CD4-positive, alpha-beta T cell (primary cell): Measurements from ENCODE around the gene PSMB9. TPM values are rescaled to one million over a fixed set of nuclear protein-coding genes. Genes with fewer than 3 reads are reported as not detected.
A peak's percentile ranks its signal among the peaks of the same experiment; 100 is the strongest.

Source experiments
- ATAC-seq: fragments of 200-7000 bp; cut with Tn5 transposase; one replicate; pipeline ENCODE4 v1.10.0; 2022; ENCODE audit warnings: mild to moderate bottlenecking; ENCODE audit not compliant: poor library complexity
- CTCF ChIA-PET: fragments of 350-600 bp; sonication (Branson Sonifier 250); formaldehyde crosslinking; loops from one replicate; lab custom pipeline; 2021; ENCODE audit warnings: antibody characterized with exemption, inconsistent platforms; lab: Charles Lee
- POLR2A ChIA-PET: fragments of 350-600 bp; sonication (Branson Sonifier 250); formaldehyde crosslinking; loops from one replicate; lab custom pipeline; 2021; ENCODE audit warnings: antibody characterized with exemption, inconsistent platforms; lab: Charles Lee
- DNase-seq, 14 experiments: peaks; one replicate each; pipeline ENCODE4 v3.0.0-alpha.2; 2013 to 2020; ENCODE audit warnings: mixed read lengths in 2 of 14
- H3K27ac ChIP-seq, 2 donors: one replicate each; pipeline versions ENCODE4 v1.5.1 to v1.7.0; 2013; ENCODE audit warnings: low read length in 2 of 2, low read depth in 1 of 2, mild to moderate bottlenecking in 1 of 2
- H3K27me3 ChIP-seq, 2 experiments: 1 replicate in 1 of 2; 2 replicates in 1 of 2; pipeline versions ENCODE4 v1.6.1 to v1.7.0; 2013; ENCODE audit warnings: low read length in 2 of 2, control low read depth in 1 of 2, mild to moderate bottlenecking in 1 of 2, moderate library complexity in 1 of 2; ENCODE audit not compliant: insufficient read depth in 2 of 2, control insufficient read depth in 1 of 2
- H3K36me3 ChIP-seq: one replicate; pipeline ENCODE4 v1.6.1; 2013; ENCODE audit warnings: low read length, control low read depth; ENCODE audit not compliant: insufficient read depth
- H3K4me1 ChIP-seq: one replicate; pipeline ENCODE4 v1.6.1; 2013; ENCODE audit warnings: low read length, control low read depth; ENCODE audit not compliant: insufficient read depth
- H3K4me3 ChIP-seq: one replicate; pipeline ENCODE4 v1.5.1; 2013; ENCODE audit warnings: mild to moderate bottlenecking, low read length, moderate library complexity
- H3K9me3 ChIP-seq, 2 experiments: 1 replicate in 1 of 2; 2 replicates in 1 of 2; pipeline versions ENCODE4 v1.6.1 to v1.7.0; 2013; ENCODE audit warnings: low read length in 2 of 2, mild to moderate bottlenecking in 2 of 2, control low read depth in 1 of 2, moderate library complexity in 1 of 2; ENCODE audit not compliant: control insufficient read depth in 1 of 2, insufficient read depth in 1 of 2
- H3K27ac Mint-ChIP-seq: one replicate; pipeline ENCODE4 v1.8.0; 2020; ENCODE audit warnings: mixed read lengths
- H3K27me3 Mint-ChIP-seq: one replicate; pipeline ENCODE4 v1.8.0; 2021; ENCODE audit warnings: mixed read lengths
- H3K36me3 Mint-ChIP-seq: one replicate; pipeline ENCODE4 v1.8.0; 2021; ENCODE audit warnings: low read depth, mixed read lengths
- H3K4me1 Mint-ChIP-seq: one replicate; pipeline ENCODE4 v1.8.0; 2021; ENCODE audit warnings: low read depth, mixed read lengths
- H3K4me3 Mint-ChIP-seq: one replicate; pipeline ENCODE4 v1.8.0; 2020; ENCODE audit warnings: mild to moderate bottlenecking, mixed read lengths
- H3K9me3 Mint-ChIP-seq: one replicate; pipeline ENCODE4 v1.8.0; 2020; ENCODE audit warnings: mixed read lengths
- intact Hi-C, 2 experiments: fragments of 100-400 bp; cut with DNase I in 1 of 2; cut with micrococcal nuclease in 1 of 2; formaldehyde crosslinking; loops; one replicate each; pipeline versions ENCODE4 v1.15.1 to v1.9.0; 2023 to 2025; cut with DNase I, micrococcal nuclease
- total RNA-seq, 174 experiments: library from RNA in 2 of 174; stranded (reverse) in 2 of 174; gene quantifications; one replicate each; pipeline ENCODE4 v1.2.3 and lab custom pipeline; 2021 to 2026
- TF ChIP-seq, protein P1 (sequence below): fragments of 200-600 bp; IDR thresholded peaks from one replicate; pipeline ENCODE4 v1.8.0; 2022; ENCODE audit warnings: antibody characterized with exemption, mild to moderate bottlenecking

Gene PSMB9
- total RNA-seq, 2 experiments from 2014 or later = 37.2 to 38.4 TPM

DNA sequence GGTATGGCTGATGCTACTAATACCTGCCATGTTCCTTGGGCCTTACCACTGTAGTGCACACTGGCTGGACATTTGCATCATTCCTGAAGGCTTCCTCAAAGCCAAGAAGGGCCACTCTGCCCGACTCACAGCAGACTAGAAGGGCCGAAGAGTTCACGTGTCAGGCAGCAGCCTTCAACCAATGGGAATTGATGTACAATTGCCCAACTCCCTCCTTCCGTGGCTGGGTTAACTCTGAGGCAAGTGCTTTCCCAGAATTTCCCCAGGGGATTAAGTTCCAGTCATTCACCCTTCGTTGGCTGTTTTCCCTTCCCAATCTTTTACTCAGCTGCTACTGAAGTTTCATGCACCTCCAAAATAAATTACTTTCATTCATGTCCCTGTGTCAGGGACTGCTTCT, 29.8 kb downstream of the PSMB9 start:
- H3K9me3 Mint-ChIP-seq = no peaks in the 10 kb centered on the region
- DNase-seq (no peak), ATAC-seq (no peak)
- H3K27me3 Mint-ChIP-seq = no peaks in the 10 kb centered on the region
- H3K36me3 Mint-ChIP-seq = peaks cover 8% of the 10 kb centered on the region
- H3K4me1 Mint-ChIP-seq = no peaks in the 10 kb centered on the region
- H3K27ac Mint-ChIP-seq = no peak overlapping the region
- no peak overlapping the region for H3K4me3 Mint-ChIP-seq
- ChIA-PET POLR2A (interaction anchor here (1.0 to 1.3 kb wide), 2 partner anchors 90 to 101 kb away, joined by 3 read pairs; no protein-coding TSS in a partner anchor), CTCF (no interaction called here)
- no peaks in the 10 kb centered on the region for H3K4me1 ChIP-seq
- intact Hi-C loops = loop anchor here in 1 of 2 experiments (2.0 kb wide), 1 partner anchor 69 kb away; the partner anchor contains the start of gene HLA-DMA
- peaks cover 5% of the 10 kb centered on the region for H3K36me3 ChIP-seq
- no peak overlapping the region for H3K27ac ChIP-seq
- no peak overlapping the region for H3K4me3 ChIP-seq
- no peaks in the 10 kb centered on the region for H3K27me3 ChIP-seq
- TF ChIP-seq, protein P1, sequence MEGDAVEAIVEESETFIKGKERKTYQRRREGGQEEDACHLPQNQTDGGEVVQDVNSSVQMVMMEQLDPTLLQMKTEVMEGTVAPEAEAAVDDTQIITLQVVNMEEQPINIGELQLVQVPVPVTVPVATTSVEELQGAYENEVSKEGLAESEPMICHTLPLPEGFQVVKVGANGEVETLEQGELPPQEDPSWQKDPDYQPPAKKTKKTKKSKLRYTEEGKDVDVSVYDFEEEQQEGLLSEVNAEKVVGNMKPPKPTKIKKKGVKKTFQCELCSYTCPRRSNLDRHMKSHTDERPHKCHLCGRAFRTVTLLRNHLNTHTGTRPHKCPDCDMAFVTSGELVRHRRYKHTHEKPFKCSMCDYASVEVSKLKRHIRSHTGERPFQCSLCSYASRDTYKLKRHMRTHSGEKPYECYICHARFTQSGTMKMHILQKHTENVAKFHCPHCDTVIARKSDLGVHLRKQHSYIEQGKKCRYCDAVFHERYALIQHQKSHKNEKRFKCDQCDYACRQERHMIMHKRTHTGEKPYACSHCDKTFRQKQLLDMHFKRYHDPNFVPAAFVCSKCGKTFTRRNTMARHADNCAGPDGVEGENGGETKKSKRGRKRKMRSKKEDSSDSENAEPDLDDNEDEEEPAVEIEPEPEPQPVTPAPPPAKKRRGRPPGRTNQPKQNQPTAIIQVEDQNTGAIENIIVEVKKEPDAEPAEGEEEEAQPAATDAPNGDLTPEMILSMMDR = no peak
- H3K9me3 ChIP-seq = no peaks in the 10 kb centered on the region

DNA sequence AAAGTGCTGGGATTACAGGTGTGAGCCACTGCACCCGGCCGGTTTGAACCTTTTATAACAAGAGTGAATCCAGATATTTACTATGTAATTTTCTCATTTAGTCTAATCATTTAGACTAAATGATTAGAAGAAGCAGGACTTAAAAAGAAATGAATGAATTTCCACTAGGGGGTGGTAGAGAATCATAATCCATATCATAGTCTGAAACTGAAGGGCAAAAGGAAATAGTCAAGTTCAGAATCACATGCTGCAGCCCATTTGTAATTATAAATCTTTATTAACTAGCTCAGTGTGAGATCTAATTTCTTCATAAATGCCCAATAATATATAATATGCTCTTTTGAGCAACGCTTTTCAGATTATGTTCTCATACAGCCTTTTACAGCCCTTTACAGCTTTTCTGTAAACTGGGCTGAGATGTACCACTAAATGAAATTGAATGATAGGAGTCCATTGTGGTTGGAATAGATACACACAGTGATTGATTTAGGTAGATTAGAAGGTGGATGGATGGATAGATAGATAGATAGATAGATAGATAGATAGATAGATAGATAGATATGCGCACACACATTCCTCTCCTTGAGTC, 31.8 kb downstream of the PSMB9 start:
- Histone ChIP-seq H3K27me3 (no peaks in the 10 kb centered on the region), H3K36me3 (no peaks in the 10 kb centered on the region), H3K9me3 (no peaks in the 10 kb centered on the region), H3K27ac (no peak overlapping the region), H3K4me3 (no peak overlapping the region), H3K4me1 (no peaks in the 10 kb centered on the region)
- no peaks in the 10 kb centered on the region for H3K4me1 Mint-ChIP-seq
- ChIA-PET POLR2A (interaction anchor here (1.0 to 2.3 kb wide), 8 partner anchors 15 to 98 kb away, joined by 3 to 15 read pairs (median 5); partner anchors contain the start of gene BRD2), CTCF (interaction anchor here (0.6 to 2.1 kb wide), 14 partner anchors 9 to 103 kb away, joined by 3 to 16 read pairs (median 4); partner anchors contain the start of genes HLA-DMA and TAP2)
- no peaks in the 10 kb centered on the region for H3K27me3 Mint-ChIP-seq
- no peak overlapping the region for H3K4me3 Mint-ChIP-seq
- ATAC-seq (peak; percentile 65), DNase-seq (peak in 3 of 14 experiments; percentile 83 to 85 (median 83))
- no peaks in the 10 kb centered on the region for H3K9me3 Mint-ChIP-seq
- H3K36me3 Mint-ChIP-seq = no peaks in the 10 kb centered on the region
- intact Hi-C loops = loop anchor here (1.0 to 5.0 kb wide), 8 partner anchors 47 to 363 kb away; partner anchors contain the start of gene HLA-DMA (in 1 of the 2)
- H3K27ac Mint-ChIP-seq = no peak overlapping the region
- TF ChIP-seq, protein P1 = peak; percentile 73

DNA sequence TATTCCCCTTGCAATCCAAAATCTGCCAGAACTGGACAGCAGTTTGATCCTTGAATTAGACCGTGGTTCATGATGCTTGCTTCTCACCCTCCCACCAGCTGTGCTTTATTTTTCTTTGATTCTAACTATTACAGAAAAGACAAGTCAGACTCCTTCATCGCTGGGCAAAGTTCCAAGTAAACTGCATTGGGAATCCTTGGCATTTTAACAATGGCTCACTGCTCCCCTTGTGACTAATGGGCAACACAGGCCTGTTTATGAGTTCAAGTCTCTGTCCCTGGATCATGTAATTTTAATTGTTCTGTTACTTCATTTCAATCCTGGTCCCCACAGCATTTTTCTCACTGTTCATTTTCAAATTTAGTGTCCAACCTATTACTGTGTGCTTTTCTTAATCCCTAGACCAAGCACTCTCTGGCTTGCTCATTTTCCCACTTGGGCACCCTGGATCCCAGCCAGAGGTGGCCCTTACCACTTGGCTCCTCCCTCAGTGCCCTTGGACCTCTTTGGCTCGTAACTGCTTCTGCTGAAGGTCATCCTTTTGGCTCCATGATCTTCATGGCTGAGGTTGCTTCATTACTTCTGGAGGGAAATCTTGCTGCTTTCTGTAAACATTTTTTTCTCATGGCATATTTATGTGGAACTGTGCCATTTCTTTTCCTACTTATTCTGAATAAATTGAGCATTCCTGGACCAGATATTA, 32.8 kb downstream of the PSMB9 start:
- Histone ChIP-seq H3K4me3 (no peak overlapping the region), H3K9me3 (no peaks in the 10 kb centered on the region), H3K36me3 (no peaks in the 10 kb centered on the region), H3K4me1 (no peaks in the 10 kb centered on the region), H3K27ac (no peak overlapping the region), H3K27me3 (no peaks in the 10 kb centered on the region)
- ATAC-seq (no peak), DNase-seq (no peak)
- Mint-ChIP-seq H3K36me3 (no peaks in the 10 kb centered on the region), H3K4me3 (no peak overlapping the region), H3K27ac (no peak overlapping the region), H3K27me3 (no peaks in the 10 kb centered on the region), H3K4me1 (no peaks in the 10 kb centered on the region), H3K9me3 (no peaks in the 10 kb centered on the region)
- ChIA-PET POLR2A (interaction anchor here (1.2 to 2.3 kb wide), 5 partner anchors 67 to 97 kb away, joined by 3 to 15 read pairs (median 6); partner anchors contain the start of gene BRD2), CTCF (interaction anchor here (0.9 to 2.1 kb wide), 6 partner anchors 8 to 98 kb away, joined by 3 to 16 read pairs (median 8); partner anchors contain the start of gene HLA-DMA)
- TF ChIP-seq, protein P1 = no peak
- intact Hi-C loops = loop anchor here in 1 of 2 experiments (1.0 to 5.0 kb wide), 4 partner anchors 46 to 195 kb away; no protein-coding TSS in a partner anchor
